IPS DF 4.7 (cell line): ENCODE data around the gene ATP6V1C2.

Experiments used
- DNase-seq: peaks from one replicate; pipeline ENCODE4 v3.0.0-alpha.2; 2013; ENCODE audit warnings: low spot score; ENCODE audit errors: extremely low read depth

The ATP6V1C2 gene

GRCh38 chr2:10721396-10722251 is at the start of gene ATP6V1C2:
TSS of gene ATP6V1C2 (plus strand) at chr2:10721630. CDS start at chr2:10722850, 1,220 bp downstream.
- DNase-seq, result no peak

- DNase-seq, result no peak
These were observed 46.3 kb upstream of the ATP6V1C2 start for GRCh38 chr2:10675131-10675530.

- DNase-seq, result no peak
These were observed 43.2 kb upstream of the ATP6V1C2 start for GRCh38 chr2:10678225-10678624.

GRCh38 chr2:10680214-10680613 is 41.2 kb upstream of the ATP6V1C2 start:
- DNase-seq, result no peak

GRCh38 chr2:10680957-10681356 is 40.5 kb upstream of the ATP6V1C2 start:
- DNase-seq, result no peak

GRCh38 chr2:10686176-10686730 is 35.2 kb upstream of the ATP6V1C2 start:
- no peak for DNase-seq

- DNase-seq, result no peak
These were observed 32.3 kb upstream of the ATP6V1C2 start for GRCh38 chr2:10688921-10689807.

GRCh38 chr2:10691521-10691920 is 29.9 kb upstream of the ATP6V1C2 start:
- no peak for DNase-seq

- no peak for DNase-seq
These were observed 21.2 kb upstream of the ATP6V1C2 start for GRCh38 chr2:10700078-10700803.

- no peak for DNase-seq
These were observed 17.3 kb upstream of the ATP6V1C2 start for GRCh38 chr2:10704034-10704594.

- DNase-seq, result no peak
These were observed 15.4 kb upstream of the ATP6V1C2 start for GRCh38 chr2:10706033-10706432.

- no peak for DNase-seq
These were observed 13.6 kb upstream of the ATP6V1C2 start for GRCh38 chr2:10707831-10708230.

GRCh38 chr2:10709290-10709939 is 12.0 kb upstream of the ATP6V1C2 start:
- no peak for DNase-seq

- no peak for DNase-seq
These were observed 9.1 kb upstream of the ATP6V1C2 start for GRCh38 chr2:10712185-10712809.

- no peak for DNase-seq
These were observed 4.8 kb upstream of the ATP6V1C2 start for GRCh38 chr2:10716581-10716980.

GRCh38 chr2:10717628-10718027 is 3.8 kb upstream of the ATP6V1C2 start:
- DNase-seq, result no peak

GRCh38 chr2:10720306-10720705 is 1.1 kb upstream of the ATP6V1C2 start:
- DNase-seq, result no peak

GRCh38 chr2:10720947-10721395 is 459 bp upstream of the ATP6V1C2 start:
- no peak for DNase-seq

GRCh38 chr2:10722252-10722825 is 909 bp downstream of the ATP6V1C2 start:
- DNase-seq, result no peak
